MM.1S (cell line): ENCODE measurements around the gene FSD1.

Source experiments
- EZH2phosphoT487 ChIP-seq: fragments of 300-600 bp; sonication (generic); IDR thresholded peaks from 2 replicates; pipeline ENCODE4 v1.6.1; 2018; ENCODE audit warnings: antibody characterized with exemption, low read length
- TF ChIP-seq, protein P1 (sequence below): fragments of 300-600 bp; sonication (generic); IDR thresholded peaks from 2 replicates; pipeline ENCODE4 v1.5.1; 2016; ENCODE audit warnings: antibody characterized with exemption, low read length, mixed read lengths

DNA sequence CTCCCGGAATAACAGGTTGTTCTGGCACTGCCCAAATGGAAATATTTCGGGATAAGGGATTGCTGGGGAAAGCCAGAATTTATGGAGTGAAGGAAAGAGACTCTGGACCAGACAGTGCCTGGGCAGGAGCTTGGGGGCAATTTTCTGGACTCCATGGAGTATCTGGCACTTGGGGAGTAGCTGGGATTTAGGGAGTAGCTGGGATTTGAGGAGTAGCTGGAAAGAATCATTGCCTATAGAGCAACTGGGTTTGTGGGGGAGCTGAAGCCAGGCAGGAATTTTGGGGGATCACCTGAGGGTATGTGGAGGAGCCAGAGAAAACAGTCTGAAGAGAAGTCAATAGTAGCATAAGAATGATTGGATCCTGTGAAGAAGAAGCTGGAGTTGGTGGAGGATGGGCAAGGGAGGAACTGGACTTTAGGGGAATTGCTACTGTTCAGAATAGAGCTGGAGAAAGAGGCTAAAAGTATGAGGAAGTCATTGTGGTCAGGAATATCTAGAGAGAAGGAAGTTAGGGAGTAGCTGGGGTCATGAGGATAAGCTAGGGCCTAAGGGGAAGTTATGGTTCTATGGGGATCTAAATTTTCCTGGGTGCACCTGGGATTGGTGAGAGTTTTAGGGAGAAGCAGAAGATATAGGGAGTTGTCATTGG is 14.8 kb downstream of the FSD1 start:
- TF ChIP-seq, protein P1, sequence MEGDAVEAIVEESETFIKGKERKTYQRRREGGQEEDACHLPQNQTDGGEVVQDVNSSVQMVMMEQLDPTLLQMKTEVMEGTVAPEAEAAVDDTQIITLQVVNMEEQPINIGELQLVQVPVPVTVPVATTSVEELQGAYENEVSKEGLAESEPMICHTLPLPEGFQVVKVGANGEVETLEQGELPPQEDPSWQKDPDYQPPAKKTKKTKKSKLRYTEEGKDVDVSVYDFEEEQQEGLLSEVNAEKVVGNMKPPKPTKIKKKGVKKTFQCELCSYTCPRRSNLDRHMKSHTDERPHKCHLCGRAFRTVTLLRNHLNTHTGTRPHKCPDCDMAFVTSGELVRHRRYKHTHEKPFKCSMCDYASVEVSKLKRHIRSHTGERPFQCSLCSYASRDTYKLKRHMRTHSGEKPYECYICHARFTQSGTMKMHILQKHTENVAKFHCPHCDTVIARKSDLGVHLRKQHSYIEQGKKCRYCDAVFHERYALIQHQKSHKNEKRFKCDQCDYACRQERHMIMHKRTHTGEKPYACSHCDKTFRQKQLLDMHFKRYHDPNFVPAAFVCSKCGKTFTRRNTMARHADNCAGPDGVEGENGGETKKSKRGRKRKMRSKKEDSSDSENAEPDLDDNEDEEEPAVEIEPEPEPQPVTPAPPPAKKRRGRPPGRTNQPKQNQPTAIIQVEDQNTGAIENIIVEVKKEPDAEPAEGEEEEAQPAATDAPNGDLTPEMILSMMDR = no peak
- no peak for TF ChIP-seq EZH2phosphoT487
